SU-DHL-6 (cell line): Measurements from ENCODE around the gene HAP1.

Source experiments
- CTCF ChIP-seq: fragments of 200-600 bp; sonication (generic); IDR thresholded peaks from one replicate; pipeline ENCODE4 v1.5.1; 2017; ENCODE audit warnings: antibody characterized with exemption, mild to moderate bottlenecking, low read length, moderate library complexity; ENCODE audit not compliant: insufficient read depth, poor library complexity, severe bottlenecking
- EZH2phosphoT487 ChIP-seq: fragments of 200-600 bp; sonication (generic), shearing (Covaris generic); conservative IDR thresholded peaks from 2 replicates; pipeline ENCODE4 v1.6.1; 2018; ENCODE audit warnings: mild to moderate bottlenecking, antibody characterized with exemption, low read length, moderate library complexity, mixed read lengths

DNA sequence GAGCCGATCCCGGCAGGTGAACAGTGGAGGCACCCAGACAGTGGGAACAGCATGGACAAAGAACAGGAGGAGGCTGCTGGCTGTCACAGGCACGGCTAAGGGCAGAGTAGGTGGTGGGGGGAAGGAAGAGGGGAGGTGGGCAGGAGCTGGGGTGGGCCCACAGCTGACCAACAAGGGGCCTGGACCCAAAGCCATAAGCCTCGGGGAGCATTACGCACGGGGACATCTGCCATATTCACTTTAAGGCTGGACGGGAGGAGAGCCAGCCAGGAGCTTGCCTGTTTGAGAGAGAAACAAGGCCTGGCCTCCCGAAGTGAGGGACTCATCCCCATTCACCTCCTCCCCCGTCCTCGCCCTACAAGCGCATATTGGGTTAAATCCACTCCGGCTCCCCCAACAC lies 19.6 kb upstream of the HAP1 start:
- TF ChIP-seq CTCF (no peak), EZH2phosphoT487 (no peak)
